Dendritic cell treated with granulocyte-macrophage colony-stimulating factor and Interleukin-4, amounts not matched to agents 40 ng/mL and 50 ng/mL, for 4 days (primary cell): ENCODE measurements around the gene INPP4B.
"Not testable (repeated sequence)": the region's sequence is repeated elsewhere in the genome, so short reads cannot be mapped to it uniquely, and the experiment has no call there.

ENCODE experiments used
- H3K27ac Mint-ChIP-seq: one replicate; pipeline ENCODE4 v1.8.0; 2022; ENCODE audit warnings: mild to moderate bottlenecking, mixed read lengths
- H3K27me3 Mint-ChIP-seq: one replicate; pipeline ENCODE4 v1.8.0; 2022; ENCODE audit warnings: mild to moderate bottlenecking, mixed read lengths
- H3K36me3 Mint-ChIP-seq: one replicate; pipeline ENCODE4 v1.8.0; 2022; ENCODE audit warnings: low read depth, mixed read lengths
- H3K4me1 Mint-ChIP-seq: one replicate; pipeline ENCODE4 v1.8.0; 2022; ENCODE audit warnings: low read depth, mixed read lengths
- H3K4me3 Mint-ChIP-seq: one replicate; pipeline ENCODE4 v1.8.0; 2022; ENCODE audit warnings: mild to moderate bottlenecking, moderate library complexity, mixed read lengths
- H3K9me3 Mint-ChIP-seq: one replicate; pipeline ENCODE4 v1.8.0; 2022; ENCODE audit warnings: mixed read lengths
- intact Hi-C: fragments of 100-400 bp; cut with micrococcal nuclease; formaldehyde crosslinking; loops from one replicate; pipeline ENCODE4 v1.15.0; 2022

Gene INPP4B

GRCh38 chr4:142408003-142408441 is 438.1 kb downstream of the INPP4B start:
- peaks cover 14% of the 10 kb centered on the region for H3K4me1 Mint-ChIP-seq
- intact Hi-C loops: no loop called here
- H3K9me3 Mint-ChIP-seq: no peaks in the 10 kb centered on the region
- no peaks in the 10 kb centered on the region for H3K27me3 Mint-ChIP-seq
- no peaks in the 10 kb centered on the region for H3K36me3 Mint-ChIP-seq
- no peak overlapping the region for H3K4me3 Mint-ChIP-seq
- H3K27ac Mint-ChIP-seq: no peak overlapping the region

- H3K36me3 Mint-ChIP-seq: no peaks in the 10 kb centered on the region
- H3K4me1 Mint-ChIP-seq: peaks cover 14% of the 10 kb centered on the region
- H3K27me3 Mint-ChIP-seq: no peaks in the 10 kb centered on the region
- H3K9me3 Mint-ChIP-seq: no peaks in the 10 kb centered on the region
- no peak overlapping the region for H3K27ac Mint-ChIP-seq
- H3K4me3 Mint-ChIP-seq: no peak overlapping the region
- intact Hi-C loops: no loop called here
Measured at GRCh38 chr4:142407596-142407995, 438.5 kb downstream of the INPP4B start.

- Mint-ChIP-seq H3K27ac (no peak overlapping the region), H3K36me3 (no peaks in the 10 kb centered on the region), H3K4me3 (no peak overlapping the region), H3K27me3 (no peaks in the 10 kb centered on the region), H3K4me1 (peaks cover 14% of the 10 kb centered on the region), H3K9me3 (no peaks in the 10 kb centered on the region)
- intact Hi-C loops: no loop called here
Measured at GRCh38 chr4:142406917-142407501, 439.1 kb downstream of the INPP4B start.

- H3K36me3 Mint-ChIP-seq: no peaks in the 10 kb centered on the region
- no peak overlapping the region for H3K27ac Mint-ChIP-seq
- no peaks in the 10 kb centered on the region for H3K9me3 Mint-ChIP-seq
- peaks cover 14% of the 10 kb centered on the region for H3K4me1 Mint-ChIP-seq
- no peaks in the 10 kb centered on the region for H3K27me3 Mint-ChIP-seq
- H3K4me3 Mint-ChIP-seq: no peak overlapping the region
- intact Hi-C loops: no loop called here
Measured at GRCh38 chr4:142406499-142406835, 439.6 kb downstream of the INPP4B start.

GRCh38 chr4:142405695-142406498 is 440.2 kb downstream of the INPP4B start:
- Mint-ChIP-seq H3K4me3 (peak overlapping the region; percentile 14), H3K36me3 (no peaks in the 10 kb centered on the region)
- intact Hi-C loops: no loop called here

GRCh38 chr4:142405021-142405694 is 440.9 kb downstream of the INPP4B start:
- Mint-ChIP-seq H3K4me3 (peak overlapping the region; percentile 67), H3K27me3 (no peaks in the 10 kb centered on the region), H3K4me1 (peaks cover 14% of the 10 kb centered on the region), H3K9me3 (no peaks in the 10 kb centered on the region), H3K36me3 (no peaks in the 10 kb centered on the region), H3K27ac (peak overlapping the region; percentile 60)
- intact Hi-C loops: no loop called here

More at GRCh38 chr4:142405695-142406498, 440.2 kb downstream of the INPP4B start:
- H3K27ac Mint-ChIP-seq: peak overlapping the region; percentile 60
- H3K4me1 Mint-ChIP-seq: peaks cover 14% of the 10 kb centered on the region
- no peaks in the 10 kb centered on the region for H3K27me3 Mint-ChIP-seq
- no peaks in the 10 kb centered on the region for H3K9me3 Mint-ChIP-seq

- H3K4me3 Mint-ChIP-seq: no peak overlapping the region
- no peaks in the 10 kb centered on the region for H3K9me3 Mint-ChIP-seq
- H3K27me3 Mint-ChIP-seq: no peaks in the 10 kb centered on the region
- H3K4me1 Mint-ChIP-seq: peaks cover 14% of the 10 kb centered on the region
- intact Hi-C loops: no loop called here
- H3K36me3 Mint-ChIP-seq: no peaks in the 10 kb centered on the region
- no peak overlapping the region for H3K27ac Mint-ChIP-seq
Measured at GRCh38 chr4:142404191-142404611, 441.9 kb downstream of the INPP4B start.

- Mint-ChIP-seq H3K27me3 (no peaks in the 10 kb centered on the region), H3K4me3 (no peak overlapping the region), H3K9me3 (no peaks in the 10 kb centered on the region), H3K4me1 (peaks cover 14% of the 10 kb centered on the region), H3K36me3 (no peaks in the 10 kb centered on the region), H3K27ac (no peak overlapping the region)
- intact Hi-C loops: no loop called here
Measured at GRCh38 chr4:142402900-142403299, 443.2 kb downstream of the INPP4B start.

- H3K36me3 Mint-ChIP-seq: no peaks in the 10 kb centered on the region
- H3K9me3 Mint-ChIP-seq: no peaks in the 10 kb centered on the region
- no peak overlapping the region for H3K4me3 Mint-ChIP-seq
- no peaks in the 10 kb centered on the region for H3K27me3 Mint-ChIP-seq
- H3K27ac Mint-ChIP-seq: no peak overlapping the region
- intact Hi-C loops: no loop called here
- peaks cover 14% of the 10 kb centered on the region for H3K4me1 Mint-ChIP-seq
Measured at GRCh38 chr4:142402156-142402555, 443.9 kb downstream of the INPP4B start.

GRCh38 chr4:142397364-142397991 is 448.6 kb downstream of the INPP4B start:
- H3K9me3 Mint-ChIP-seq, H3K36me3 Mint-ChIP-seq, intact Hi-C loops, H3K4me1 Mint-ChIP-seq, H3K27ac Mint-ChIP-seq, H3K4me3 Mint-ChIP-seq, H3K27me3 Mint-ChIP-seq: not testable (repeated sequence)

GRCh38 chr4:142396279-142396678 is 449.8 kb downstream of the INPP4B start:
- peaks cover 7% of the 10 kb centered on the region for H3K9me3 Mint-ChIP-seq
- intact Hi-C loops: no loop called here
- H3K27me3 Mint-ChIP-seq: no peaks in the 10 kb centered on the region
- no peaks in the 10 kb centered on the region for H3K4me1 Mint-ChIP-seq
- no peaks in the 10 kb centered on the region for H3K36me3 Mint-ChIP-seq
- H3K27ac Mint-ChIP-seq: no peak overlapping the region
- H3K4me3 Mint-ChIP-seq: no peak overlapping the region

- H3K36me3 Mint-ChIP-seq: no peaks in the 10 kb centered on the region
- peaks cover 7% of the 10 kb centered on the region for H3K9me3 Mint-ChIP-seq
- no peak overlapping the region for H3K4me3 Mint-ChIP-seq
- no peaks in the 10 kb centered on the region for H3K27me3 Mint-ChIP-seq
- no peak overlapping the region for H3K27ac Mint-ChIP-seq
- H3K4me1 Mint-ChIP-seq: no peaks in the 10 kb centered on the region
- intact Hi-C loops: no loop called here
Measured at GRCh38 chr4:142393127-142393526, 453.0 kb downstream of the INPP4B start.

- Mint-ChIP-seq H3K27me3 (no peaks in the 10 kb centered on the region), H3K9me3 (no peaks in the 10 kb centered on the region), H3K4me3 (no peak overlapping the region), H3K36me3 (no peaks in the 10 kb centered on the region), H3K27ac (no peak overlapping the region), H3K4me1 (no peaks in the 10 kb centered on the region)
- intact Hi-C loops: no loop called here
Measured at GRCh38 chr4:142386856-142387255, 459.2 kb downstream of the INPP4B start.

- intact Hi-C loops: no loop called here
- no peaks in the 10 kb centered on the region for H3K36me3 Mint-ChIP-seq
- no peaks in the 10 kb centered on the region for H3K9me3 Mint-ChIP-seq
- H3K4me3 Mint-ChIP-seq: no peak overlapping the region
- H3K27ac Mint-ChIP-seq: no peak overlapping the region
- H3K4me1 Mint-ChIP-seq: no peaks in the 10 kb centered on the region
- no peaks in the 10 kb centered on the region for H3K27me3 Mint-ChIP-seq
Measured at GRCh38 chr4:142386449-142386848, 459.7 kb downstream of the INPP4B start.
